ENCODE data around the gene PIGR.

PIGR gene

DNA sequence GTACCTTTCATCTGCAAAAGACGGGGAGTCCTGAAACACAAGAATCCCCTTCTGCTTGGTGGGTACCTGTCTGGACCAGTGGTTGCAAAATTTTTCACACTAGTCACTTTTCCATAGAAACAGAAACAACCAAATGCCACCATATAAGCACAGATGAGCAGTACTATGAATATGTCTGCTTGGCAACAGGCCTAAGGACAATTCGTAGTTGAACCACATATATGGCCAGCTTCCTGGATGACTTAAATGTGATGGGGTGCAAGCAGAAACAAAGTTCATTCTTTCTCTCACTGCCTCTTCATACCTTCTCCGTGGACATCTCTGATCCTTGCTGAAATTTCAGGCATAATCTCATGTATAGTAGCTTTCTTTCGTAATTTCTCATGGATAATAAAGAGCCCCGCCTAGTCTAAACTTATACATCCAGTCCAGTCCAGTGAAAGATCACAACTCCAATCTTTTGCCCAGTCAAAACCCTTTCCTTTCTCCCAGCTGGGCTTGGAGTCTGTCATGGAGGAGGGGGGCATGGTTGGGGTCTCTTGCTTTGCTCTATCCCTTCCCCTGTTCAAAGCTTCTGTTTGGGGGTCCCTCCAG is 16.9 kb upstream of the PIGR start:
- DNase-seq (ENCODE audit: low read depth, low spot score): peak; percentile 7
- CTCF ChIA-PET: interaction anchor here (1.4 to 2.6 kb wide), 2 partner anchors 20 to 51 kb away, joined by 4 to 8 read pairs; no protein-coding TSS in a partner anchor
- POLR2A ChIA-PET: no interaction called here
- no peak overlapping the region for H3K4me3 ChIP-seq (ENCODE audit: low read depth, low read length)
- no peak for TF ChIP-seq CTCF (IDR thresholded peaks at IDR 0.05; ENCODE audit: insufficient read depth, low read length, missing control alignments)

DNA sequence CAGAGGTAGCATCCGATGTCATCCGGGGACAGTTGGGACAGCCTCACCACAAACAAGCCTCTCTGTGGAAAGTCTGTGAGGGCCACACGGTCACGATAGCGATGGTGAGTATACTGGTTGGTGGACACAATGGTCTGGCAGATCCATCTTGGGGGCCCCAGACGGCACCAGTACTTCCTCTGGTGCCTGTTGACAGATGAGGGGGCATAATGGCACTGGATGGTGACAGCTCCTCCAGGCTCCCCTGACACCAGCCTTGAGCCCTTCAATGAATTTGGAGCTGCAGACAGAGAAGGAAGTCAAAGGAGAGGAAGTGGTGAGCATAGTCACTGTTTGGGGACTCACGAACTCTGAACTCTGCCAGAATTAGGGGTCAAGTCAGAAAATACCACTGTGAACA is 16.0 kb upstream of the PIGR start:
- TF ChIP-seq CTCF (IDR thresholded peaks at IDR 0.05; ENCODE audit: insufficient read depth, low read length, missing control alignments): no peak
- no peak for DNase-seq (ENCODE audit: low read depth, low spot score)
- ChIA-PET CTCF (interaction anchor here (1.0 to 2.6 kb wide), 4 partner anchors 21 to 328 kb away, joined by 3 to 8 read pairs (median 4); no protein-coding TSS in a partner anchor), POLR2A (no interaction called here)
- H3K4me3 ChIP-seq (ENCODE audit: low read depth, low read length): no peak overlapping the region

DNA sequence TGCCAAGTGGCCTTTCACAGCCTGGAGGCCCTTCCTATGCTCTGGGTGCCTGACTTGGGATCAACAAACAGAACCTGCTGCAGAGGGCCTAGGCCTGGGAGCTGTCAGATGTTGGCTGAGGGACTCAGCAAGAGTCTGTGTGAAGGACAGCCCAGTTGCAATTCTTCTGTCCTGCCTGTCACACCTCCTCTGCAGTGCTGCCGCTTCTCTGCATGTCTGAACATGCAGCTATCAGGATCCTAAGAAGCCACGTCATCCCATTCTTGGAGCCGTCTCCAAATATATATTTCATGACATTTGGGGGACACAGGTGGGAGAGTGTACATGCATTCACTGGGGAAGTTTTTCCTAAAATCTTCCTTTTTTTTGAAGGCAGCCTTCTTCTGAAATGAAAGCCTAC is 15.4 kb upstream of the PIGR start:
- no peak for DNase-seq (ENCODE audit: low read depth, low spot score)
- ChIA-PET POLR2A (no interaction called here), CTCF (interaction anchor here (0.7 to 2.6 kb wide), 6 partner anchors 15 to 327 kb away, joined by 3 to 8 read pairs (median 4); partner anchors contain the start of gene PIGR)
- H3K4me3 ChIP-seq (ENCODE audit: low read depth, low read length): no peak overlapping the region
- no peak for TF ChIP-seq CTCF (IDR thresholded peaks at IDR 0.05; ENCODE audit: insufficient read depth, low read length, missing control alignments)

- TF ChIP-seq CTCF (IDR thresholded peaks at IDR 0.05; ENCODE audit: insufficient read depth, low read length, missing control alignments): no peak
- ChIA-PET CTCF (interaction anchor here (0.7 to 2.6 kb wide), 5 partner anchors 14 to 226 kb away, joined by 3 to 8 read pairs (median 4); partner anchors contain the start of gene PIGR), POLR2A (no interaction called here)
- DNase-seq (ENCODE audit: low read depth, low spot score): no peak
- H3K4me3 ChIP-seq (ENCODE audit: low read depth, low read length): no peak overlapping the region
Measured at GRCh38 chr1:206960676-206961386, 14.6 kb upstream of the PIGR start.

DNA sequence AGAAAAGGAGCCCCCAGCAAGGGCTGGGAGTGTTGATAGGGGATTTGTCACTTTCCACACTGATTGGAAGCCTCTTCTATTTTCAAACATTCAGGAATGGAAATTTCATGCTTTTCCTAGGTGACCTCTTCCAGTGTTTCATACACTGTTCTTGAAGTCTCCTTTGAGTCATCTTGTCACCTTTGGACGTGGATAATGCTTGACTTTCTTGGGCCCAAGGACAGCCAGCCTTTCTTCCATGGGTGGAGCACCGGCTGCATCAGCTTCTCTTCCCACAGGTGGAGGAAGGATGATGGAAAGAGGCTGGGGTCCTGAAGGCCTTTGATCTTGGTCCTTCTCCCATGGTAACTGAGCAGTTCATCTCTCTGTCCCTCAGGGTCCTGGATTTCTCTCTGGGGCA is 11.9 kb upstream of the PIGR start:
- no peak for DNase-seq (ENCODE audit: low read depth, low spot score)
- no peak for TF ChIP-seq CTCF (IDR thresholded peaks at IDR 0.05; ENCODE audit: insufficient read depth, low read length, missing control alignments)
- no peak overlapping the region for H3K4me3 ChIP-seq (ENCODE audit: low read depth, low read length)
- POLR2A ChIA-PET: no interaction called here
- CTCF ChIA-PET: interaction anchor here (0.7 to 1.5 kb wide), 3 partner anchors 14 to 294 kb away, joined by 3 to 4 read pairs (median 3); no protein-coding TSS in a partner anchor

- ChIA-PET POLR2A (interaction anchor here (0.6 kb wide), 1 partner anchor 64 kb away, joined by 3 read pairs; no protein-coding TSS in a partner anchor), CTCF (interaction anchor here (0.7 to 1.5 kb wide), 3 partner anchors 15 to 294 kb away, joined by 3 to 4 read pairs (median 3); no protein-coding TSS in a partner anchor)
- no peak overlapping the region for H3K4me3 ChIP-seq (ENCODE audit: low read depth, low read length)
- TF ChIP-seq CTCF (IDR thresholded peaks at IDR 0.05; ENCODE audit: insufficient read depth, low read length, missing control alignments): no peak
- no peak for DNase-seq (ENCODE audit: low read depth, low spot score)
Measured at GRCh38 chr1:206957639-206958038, 11.4 kb upstream of the PIGR start.

Measured in AG04449 (cell line).